WERI-Rb-1 (cell line): Measurements from ENCODE around the gene LATS2.

Source experiments
- DNase-seq: peaks from one replicate; pipeline ENCODE4 v3.0.0-alpha.2; 2020
- H3K27ac ChIP-seq: fragments of 250-450 bp; sonication (Bioruptor Pico); 2 replicates; pipeline ENCODE4 v1.5.1; 2020; ENCODE audit warnings: mild to moderate bottlenecking, moderate library complexity
- H3K27me3 ChIP-seq: fragments of 250-450 bp; sonication (Bioruptor Pico); 2 replicates; pipeline ENCODE4 v1.5.1; 2021; ENCODE audit warnings: mild to moderate bottlenecking, low read depth, moderate library complexity; ENCODE audit not compliant: insufficient read depth, severe bottlenecking
- H3K36me3 ChIP-seq: fragments of 250-450 bp; sonication (Bioruptor Pico); 2 replicates; pipeline ENCODE4 v1.5.1; 2020; ENCODE audit warnings: mild to moderate bottlenecking, moderate library complexity
- H3K4me3 ChIP-seq: 2 replicates; pipeline ENCODE4 v1.5.1; 2011; ENCODE audit warnings: low read depth, mild to moderate bottlenecking, control low read depth, low read length
- H3K9me3 ChIP-seq: fragments of 250-450 bp; sonication (Bioruptor Pico); 2 replicates; pipeline ENCODE4 v1.5.1; 2021; ENCODE audit warnings: mild to moderate bottlenecking, moderate library complexity; ENCODE audit not compliant: severe bottlenecking
- TF ChIP-seq, protein P1 (sequence below): IDR thresholded peaks from 2 replicates; pipeline ENCODE4 v1.5.1; 2011; ENCODE audit warnings: low read depth, mild to moderate bottlenecking, control low read depth, inconsistent platforms, low read length

Gene LATS2

GRCh38 chr13:21081926-21082325, 20.5 kb upstream of the LATS2 start:
- Histone ChIP-seq H3K27ac (no peak overlapping the region), H3K4me3 (no peak overlapping the region), H3K9me3 (no peaks in the 10 kb centered on the region), H3K27me3 (no peaks in the 10 kb centered on the region), H3K36me3 (no peaks in the 10 kb centered on the region)
- no peak for DNase-seq
- TF ChIP-seq, protein P1, sequence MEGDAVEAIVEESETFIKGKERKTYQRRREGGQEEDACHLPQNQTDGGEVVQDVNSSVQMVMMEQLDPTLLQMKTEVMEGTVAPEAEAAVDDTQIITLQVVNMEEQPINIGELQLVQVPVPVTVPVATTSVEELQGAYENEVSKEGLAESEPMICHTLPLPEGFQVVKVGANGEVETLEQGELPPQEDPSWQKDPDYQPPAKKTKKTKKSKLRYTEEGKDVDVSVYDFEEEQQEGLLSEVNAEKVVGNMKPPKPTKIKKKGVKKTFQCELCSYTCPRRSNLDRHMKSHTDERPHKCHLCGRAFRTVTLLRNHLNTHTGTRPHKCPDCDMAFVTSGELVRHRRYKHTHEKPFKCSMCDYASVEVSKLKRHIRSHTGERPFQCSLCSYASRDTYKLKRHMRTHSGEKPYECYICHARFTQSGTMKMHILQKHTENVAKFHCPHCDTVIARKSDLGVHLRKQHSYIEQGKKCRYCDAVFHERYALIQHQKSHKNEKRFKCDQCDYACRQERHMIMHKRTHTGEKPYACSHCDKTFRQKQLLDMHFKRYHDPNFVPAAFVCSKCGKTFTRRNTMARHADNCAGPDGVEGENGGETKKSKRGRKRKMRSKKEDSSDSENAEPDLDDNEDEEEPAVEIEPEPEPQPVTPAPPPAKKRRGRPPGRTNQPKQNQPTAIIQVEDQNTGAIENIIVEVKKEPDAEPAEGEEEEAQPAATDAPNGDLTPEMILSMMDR: no peak

GRCh38 chr13:21080593-21080891, 19.2 kb upstream of the LATS2 start:
- TF ChIP-seq, protein P1: no peak
- Histone ChIP-seq H3K36me3 (no peaks in the 10 kb centered on the region), H3K27me3 (no peaks in the 10 kb centered on the region), H3K9me3 (no peaks in the 10 kb centered on the region), H3K4me3 (no peak overlapping the region), H3K27ac (no peak overlapping the region)
- no peak for DNase-seq

- Histone ChIP-seq H3K36me3 (no peaks in the 10 kb centered on the region), H3K9me3 (no peaks in the 10 kb centered on the region), H3K27me3 (no peaks in the 10 kb centered on the region), H3K27ac (no peak overlapping the region), H3K4me3 (no peak overlapping the region)
- no peak for DNase-seq
- TF ChIP-seq, protein P1: no peak
Measured at GRCh38 chr13:21079761-21080592, 18.6 kb upstream of the LATS2 start.

DNA sequence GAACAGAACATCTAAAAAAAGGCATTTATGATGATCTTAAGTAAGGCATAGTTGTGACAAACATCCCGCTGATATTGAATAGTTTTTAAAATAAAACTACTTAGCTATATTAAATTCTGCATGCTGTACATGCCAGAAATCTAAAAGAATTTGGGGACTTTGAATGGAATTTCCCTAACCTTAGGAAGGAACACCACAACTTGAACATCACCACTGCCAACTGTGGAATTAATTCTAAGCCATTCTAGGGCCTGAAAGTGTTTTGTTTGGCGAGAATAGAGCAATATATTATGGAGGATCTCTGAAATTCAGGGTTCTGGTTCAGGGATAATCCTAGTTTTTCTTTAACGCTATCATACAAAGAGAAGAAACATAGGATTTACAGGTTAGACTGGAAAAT, 17.8 kb upstream of the LATS2 start:
- TF ChIP-seq, protein P1: no peak
- no peak overlapping the region for H3K27ac ChIP-seq
- DNase-seq: no peak

GRCh38 chr13:21078501-21078900, 17.1 kb upstream of the LATS2 start:
- Histone ChIP-seq H3K36me3 (no peaks in the 10 kb centered on the region), H3K27me3 (no peaks in the 10 kb centered on the region), H3K9me3 (no peaks in the 10 kb centered on the region), H3K4me3 (no peak overlapping the region), H3K27ac (no peak overlapping the region)
- TF ChIP-seq, protein P1: no peak
- DNase-seq: no peak

More for the DNA sequence above, 17.8 kb upstream of the LATS2 start:
- Histone ChIP-seq H3K4me3 (no peak overlapping the region), H3K27me3 (no peaks in the 10 kb centered on the region), H3K36me3 (no peaks in the 10 kb centered on the region), H3K9me3 (no peaks in the 10 kb centered on the region)

DNA sequence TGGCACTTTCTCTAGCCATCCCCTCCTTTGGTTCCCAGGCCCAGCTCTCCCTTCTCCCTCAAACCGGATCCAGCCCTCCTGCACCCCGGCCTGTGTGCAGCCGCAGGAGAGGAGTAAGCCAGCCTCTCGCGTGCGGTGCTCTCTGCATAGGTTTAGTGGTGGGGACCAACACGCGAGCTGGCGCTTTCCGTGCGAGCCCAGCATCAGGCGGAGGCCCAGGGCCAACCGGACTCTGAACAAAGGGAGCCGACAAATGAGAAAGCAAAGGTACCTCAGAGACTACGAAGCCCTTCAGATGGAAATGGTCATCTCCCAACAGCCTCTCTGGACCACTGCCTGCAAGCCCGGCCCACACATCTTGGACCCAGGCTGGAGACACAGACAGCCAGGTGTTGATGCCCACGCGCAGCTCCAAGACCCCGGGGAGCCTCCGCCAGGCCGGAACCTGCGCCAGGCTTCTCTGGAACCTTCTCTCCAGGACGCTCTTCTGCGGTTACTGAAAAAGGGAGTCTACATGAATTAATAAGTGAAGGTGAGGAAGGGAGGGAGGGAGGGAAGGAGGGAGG, 16.5 kb upstream of the LATS2 start:
- H3K36me3 ChIP-seq: no peaks in the 10 kb centered on the region
- H3K4me3 ChIP-seq: no peak overlapping the region
- H3K9me3 ChIP-seq: no peaks in the 10 kb centered on the region
- TF ChIP-seq, protein P1: no peak
- H3K27ac ChIP-seq: no peak overlapping the region
- no peaks in the 10 kb centered on the region for H3K27me3 ChIP-seq
- DNase-seq: no peak
